SIG-M5 (cell line): ENCODE results near the gene RPL31.

ENCODE experiments used
- DNase-seq: peaks from one replicate; lab custom pipeline; 2025; lab: John Stamatoyannopoulos, UW

The RPL31 gene

DNA sequence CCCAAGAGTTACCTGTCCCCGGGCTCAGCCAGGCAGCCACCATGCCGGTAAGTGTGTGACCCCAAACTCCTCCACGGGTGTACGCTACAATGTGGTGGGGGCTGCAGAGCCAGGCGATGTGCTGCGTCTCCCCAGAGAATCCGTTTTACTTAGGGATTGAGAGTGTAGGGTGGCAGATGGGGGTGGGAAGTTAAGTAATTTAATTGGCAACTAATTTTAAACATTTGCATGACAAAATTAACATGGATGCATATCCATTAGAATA lies 26.6 kb upstream of the RPL31 start:
- no peak for DNase-seq

DNA sequence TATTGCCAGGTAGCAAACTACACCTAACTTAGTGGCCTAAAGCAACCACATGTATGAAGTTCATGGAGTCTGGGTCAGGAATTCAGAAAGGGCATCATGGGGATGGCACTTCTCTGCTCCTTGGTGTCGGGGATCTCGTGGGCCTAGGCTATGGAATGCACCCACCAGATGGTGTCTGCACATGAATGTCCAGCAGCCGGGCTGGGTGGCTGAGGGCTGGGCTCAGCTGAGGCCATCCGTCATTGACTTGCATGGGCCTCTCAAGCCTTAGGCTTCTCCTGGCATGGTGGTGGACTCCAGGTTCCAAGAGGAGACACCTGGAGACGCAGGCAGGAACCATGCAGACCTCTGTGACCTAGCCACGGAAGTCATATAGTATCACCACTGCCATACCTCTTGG lies 26.0 kb upstream of the RPL31 start:
- no peak for DNase-seq

DNA sequence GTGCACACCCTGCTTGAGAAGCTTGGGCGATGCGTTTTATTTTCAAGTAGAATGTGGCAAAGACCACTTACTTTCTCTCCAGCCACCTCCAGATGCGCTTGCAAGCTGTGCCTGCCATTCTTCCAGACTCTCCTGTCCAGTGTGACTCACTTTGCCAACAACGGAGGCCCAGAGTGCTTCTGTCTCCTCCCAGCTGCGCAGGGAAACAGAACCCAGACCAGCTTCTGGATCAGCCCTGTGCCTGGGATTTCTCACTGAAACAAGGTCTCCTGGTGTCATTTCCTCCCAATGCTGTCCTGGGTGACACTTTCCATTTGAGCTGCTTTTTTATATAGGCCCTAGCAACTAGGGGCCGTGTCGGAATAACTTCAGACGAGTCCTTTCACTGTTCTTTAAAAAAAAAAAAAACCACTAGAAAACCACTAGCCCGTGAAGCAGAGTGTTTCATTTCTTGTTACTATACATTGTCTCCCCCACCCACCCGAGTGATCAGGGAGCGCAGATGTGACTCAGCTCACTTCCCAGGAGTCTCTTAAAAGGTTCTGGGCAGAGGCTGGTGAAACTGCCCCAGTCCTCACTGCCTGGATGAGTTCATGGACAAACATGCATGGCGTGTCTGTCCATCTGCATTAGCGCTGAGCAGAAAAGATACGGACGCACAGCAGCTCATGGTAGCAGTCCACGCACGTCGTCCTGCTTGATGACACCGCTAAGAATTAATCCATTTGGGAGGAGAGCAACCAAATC lies 25.3 kb upstream of the RPL31 start:
- no peak for DNase-seq

DNA sequence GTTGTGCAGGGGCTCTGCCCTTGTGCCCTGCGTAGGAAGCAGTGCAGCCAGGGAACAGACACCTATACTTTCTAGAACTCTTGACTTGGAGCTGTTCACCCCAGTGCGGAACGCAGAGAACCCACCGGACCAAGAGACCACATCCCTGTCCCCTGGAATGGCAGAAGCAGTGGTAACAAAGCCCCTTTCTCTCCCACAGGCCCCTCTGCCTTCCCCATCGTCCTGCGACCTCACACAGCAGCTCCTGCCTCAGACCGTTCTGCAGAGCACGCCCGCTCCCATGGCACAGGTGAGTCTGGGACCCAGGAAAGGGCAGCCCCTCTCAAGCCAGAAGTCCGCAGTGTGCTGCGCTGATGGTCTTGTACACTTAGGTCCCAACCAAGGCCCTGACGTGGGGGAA lies 24.6 kb upstream of the RPL31 start:
- no peak for DNase-seq

DNA sequence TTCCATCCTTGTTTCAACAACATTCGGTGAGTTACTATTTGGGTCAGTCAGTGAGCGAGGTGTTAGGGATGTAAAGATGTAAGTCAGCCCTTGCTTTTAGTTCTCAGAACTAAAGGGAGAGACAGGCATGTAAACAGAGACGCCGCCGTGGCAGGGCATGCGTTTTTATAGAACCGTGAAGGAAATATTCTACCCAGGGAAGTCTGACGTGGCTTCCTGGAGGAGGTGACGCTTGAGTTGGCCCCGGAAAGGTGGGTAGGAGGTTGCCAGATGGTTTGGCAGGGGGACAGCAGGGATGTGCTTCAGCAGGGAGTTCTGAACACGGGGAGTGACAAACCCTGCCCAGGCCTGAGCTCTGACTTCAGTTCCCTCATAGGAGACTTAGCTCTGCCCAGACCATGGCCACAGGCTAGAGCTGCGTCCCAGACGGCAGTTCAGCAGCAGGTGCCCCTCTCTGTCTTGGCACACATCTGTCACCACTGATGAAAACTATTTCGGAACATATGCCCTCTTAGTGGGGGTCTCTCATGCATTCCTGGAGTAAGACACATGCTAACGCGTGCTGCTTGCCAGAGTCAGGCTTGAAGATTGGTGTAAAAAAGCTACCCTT lies 23.4 kb upstream of the RPL31 start:
- DNase-seq: no peak

DNA sequence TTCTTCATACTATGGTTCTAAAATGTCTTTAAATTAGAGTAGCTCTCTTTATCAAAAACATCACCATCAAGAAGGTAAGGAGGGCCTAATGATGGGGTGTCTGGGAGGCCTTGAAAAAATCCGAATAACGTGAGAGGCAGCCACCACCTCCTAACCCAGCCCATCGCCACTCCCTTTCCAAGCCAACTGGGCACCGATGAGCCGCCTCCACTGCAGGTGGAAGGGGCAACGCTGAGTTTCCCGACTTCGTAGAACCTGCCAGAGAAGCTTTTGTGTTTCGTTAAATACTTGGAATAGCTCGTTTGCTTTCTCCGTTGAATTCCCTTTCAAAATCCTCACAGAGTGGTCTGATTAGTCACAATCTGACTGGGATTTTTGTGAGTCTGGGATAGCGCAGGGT lies 22.0 kb upstream of the RPL31 start:
- no peak for DNase-seq

DNA sequence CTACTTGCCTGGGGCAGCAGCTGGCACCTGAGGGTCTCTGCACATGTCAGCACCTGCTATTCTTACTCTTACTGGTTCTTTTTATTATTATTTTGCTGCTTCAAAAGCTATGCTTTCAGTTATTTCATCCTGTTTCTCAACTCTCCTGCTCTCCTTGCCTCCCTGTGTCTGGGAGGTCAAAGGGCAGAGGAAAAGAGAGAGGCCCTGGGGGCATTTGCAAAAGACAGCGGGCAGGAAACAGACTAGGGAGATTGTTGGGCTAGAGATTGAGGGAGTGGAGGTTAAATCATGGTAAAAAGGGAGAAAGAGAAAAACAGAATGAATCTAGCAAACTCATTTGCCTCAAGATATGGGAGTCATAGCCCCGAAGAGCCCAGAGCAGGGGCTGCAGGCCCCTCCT lies 21.1 kb upstream of the RPL31 start:
- DNase-seq: no peak

DNA sequence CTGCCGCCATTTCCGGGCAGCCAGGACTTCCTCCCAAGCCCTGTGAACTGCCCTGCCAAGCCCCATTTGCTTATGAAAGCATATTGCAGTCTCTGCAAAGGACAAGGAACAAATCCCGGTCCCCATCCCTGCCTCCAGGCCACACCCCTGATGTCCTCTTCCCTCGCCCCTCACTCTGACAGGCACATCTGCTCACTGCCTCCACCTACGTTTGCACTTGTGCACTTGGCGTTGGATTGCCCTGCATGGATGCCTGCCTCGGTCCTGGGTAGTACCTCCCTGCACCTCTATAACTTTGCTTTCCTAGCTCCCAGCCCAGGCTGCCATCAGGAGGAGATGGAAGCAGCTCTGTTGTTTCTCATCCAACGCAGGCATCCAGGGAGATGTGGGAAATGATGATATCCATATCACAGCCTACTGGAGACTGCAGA lies 19.6 kb upstream of the RPL31 start:
- no peak for DNase-seq

DNA sequence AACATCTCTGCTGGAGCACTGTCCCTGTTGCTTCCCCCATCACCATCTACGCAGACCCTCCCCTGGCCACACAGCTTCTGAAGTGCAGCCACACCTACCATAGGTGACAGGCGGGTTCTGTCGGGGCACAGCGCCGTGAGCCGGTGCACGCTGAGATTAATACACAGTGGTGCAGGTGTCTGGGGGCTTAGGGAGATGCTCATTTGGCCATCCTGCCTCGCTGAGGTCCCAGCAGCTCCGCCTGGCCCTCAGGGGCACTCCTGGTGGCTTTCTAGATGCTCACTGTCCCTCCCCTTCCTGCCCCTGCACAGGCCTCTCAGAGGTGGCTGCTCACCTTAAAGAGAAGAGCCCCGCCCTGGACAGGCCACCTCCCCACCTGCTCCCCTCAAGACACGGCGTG lies 18.9 kb upstream of the RPL31 start:
- no peak for DNase-seq

DNA sequence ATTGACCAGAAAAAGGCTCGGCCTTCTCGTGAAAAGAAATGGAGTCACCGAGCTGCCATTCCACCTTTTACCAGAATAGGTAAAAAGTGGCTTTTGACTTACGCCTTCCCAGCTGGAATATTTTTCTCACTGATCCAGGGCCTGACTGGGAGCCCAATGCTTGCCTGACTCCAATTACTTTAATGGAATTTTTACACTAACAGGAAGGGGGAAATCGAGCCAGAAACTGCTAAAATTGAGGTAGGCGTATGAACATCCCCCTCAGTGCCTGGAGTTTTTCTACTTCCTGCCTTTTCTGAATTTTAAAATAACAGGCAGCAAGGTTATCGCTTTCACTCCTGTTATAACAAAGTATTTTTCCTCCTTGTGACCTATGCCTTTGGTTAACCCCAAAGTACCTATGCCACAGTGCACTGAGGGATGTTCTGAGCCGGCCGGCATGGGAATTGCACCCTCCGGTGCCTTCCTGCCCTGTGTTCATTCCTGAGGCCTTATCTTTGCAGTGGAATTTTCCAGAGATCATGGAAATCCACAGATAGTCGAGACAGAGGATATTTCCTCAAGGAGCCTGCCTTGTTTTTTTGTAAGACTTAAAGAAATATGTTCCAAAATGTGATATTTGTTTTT lies 18.3 kb upstream of the RPL31 start:
- no peak for DNase-seq

DNA sequence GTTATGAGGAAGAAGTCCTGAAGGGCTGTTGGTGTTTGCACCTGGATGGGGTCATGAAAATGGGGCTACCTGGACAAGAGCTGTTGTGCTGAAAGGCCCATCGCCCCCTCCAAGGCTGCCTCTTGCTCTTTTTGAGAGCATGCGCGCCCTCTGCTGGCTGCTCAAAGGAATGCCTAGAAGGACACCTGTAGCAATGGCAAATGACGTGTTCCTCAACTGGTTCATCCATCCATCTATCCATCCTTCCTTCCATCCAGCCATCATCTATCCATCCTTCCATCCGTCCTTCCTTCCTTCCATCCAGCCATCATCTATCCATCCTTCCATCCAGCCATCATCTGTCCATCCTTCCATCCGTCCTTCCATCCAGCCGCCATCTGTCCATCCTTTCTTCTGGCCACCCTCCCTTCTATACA lies 17.2 kb upstream of the RPL31 start:
- DNase-seq: no peak

DNA sequence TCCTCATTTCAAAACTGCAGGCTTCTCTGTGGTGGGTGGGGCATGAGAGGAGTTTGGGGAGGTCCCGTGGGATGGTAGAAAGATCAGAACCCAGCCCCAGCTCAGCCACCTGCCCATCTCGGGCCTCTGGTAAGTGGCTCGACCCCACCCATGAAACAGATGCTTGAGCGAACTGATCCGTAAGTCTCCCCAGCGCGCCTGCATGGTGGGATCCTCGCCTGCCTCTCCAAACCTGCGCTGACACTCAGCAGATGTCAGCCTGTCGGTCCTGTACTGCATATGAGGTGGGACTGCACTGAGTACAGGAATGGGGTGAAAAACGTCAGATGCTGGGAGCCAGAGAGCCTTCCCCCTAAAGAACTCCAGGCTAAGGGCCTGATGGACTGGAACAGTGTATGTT lies 15.9 kb upstream of the RPL31 start:
- DNase-seq: no peak

DNA sequence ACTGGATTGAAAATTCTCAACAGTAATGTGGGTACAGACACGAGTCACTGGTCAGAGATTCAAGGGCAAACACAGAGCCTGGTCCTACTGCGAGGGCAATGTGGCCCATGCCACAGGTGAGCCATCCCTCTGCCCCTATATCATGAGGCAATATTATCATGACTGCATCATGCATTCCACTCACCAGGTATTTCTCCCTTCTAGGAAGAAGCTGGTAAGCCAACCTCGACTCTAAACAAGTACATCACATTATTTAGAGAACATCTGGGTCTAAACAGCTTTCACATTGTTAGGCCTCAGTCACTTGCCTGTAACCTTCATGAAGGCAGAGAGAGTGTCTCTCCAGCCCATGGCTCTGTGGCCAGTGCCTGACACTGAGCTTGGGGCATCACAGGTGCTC lies 14.6 kb upstream of the RPL31 start:
- DNase-seq: no peak

DNA sequence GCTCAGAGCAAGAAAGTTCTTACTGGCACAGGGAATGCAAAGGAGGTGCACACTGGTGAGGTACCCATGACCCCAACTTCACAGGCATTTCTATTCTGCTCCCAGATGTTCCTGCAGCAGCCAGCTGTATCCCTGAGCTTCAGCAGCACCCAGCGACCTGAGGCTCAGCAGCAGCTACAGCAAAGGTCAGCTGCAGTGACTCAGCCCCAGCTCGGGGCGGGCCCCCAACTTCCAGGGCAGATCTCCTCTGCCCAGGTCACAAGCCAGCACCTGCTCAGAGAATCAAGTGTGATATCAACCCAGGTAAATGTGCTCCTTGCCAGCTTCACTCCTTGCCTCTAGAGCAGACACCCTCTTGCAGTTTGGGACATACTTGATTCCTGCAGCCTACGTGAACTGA lies 14.1 kb upstream of the RPL31 start:
- DNase-seq: no peak

DNA sequence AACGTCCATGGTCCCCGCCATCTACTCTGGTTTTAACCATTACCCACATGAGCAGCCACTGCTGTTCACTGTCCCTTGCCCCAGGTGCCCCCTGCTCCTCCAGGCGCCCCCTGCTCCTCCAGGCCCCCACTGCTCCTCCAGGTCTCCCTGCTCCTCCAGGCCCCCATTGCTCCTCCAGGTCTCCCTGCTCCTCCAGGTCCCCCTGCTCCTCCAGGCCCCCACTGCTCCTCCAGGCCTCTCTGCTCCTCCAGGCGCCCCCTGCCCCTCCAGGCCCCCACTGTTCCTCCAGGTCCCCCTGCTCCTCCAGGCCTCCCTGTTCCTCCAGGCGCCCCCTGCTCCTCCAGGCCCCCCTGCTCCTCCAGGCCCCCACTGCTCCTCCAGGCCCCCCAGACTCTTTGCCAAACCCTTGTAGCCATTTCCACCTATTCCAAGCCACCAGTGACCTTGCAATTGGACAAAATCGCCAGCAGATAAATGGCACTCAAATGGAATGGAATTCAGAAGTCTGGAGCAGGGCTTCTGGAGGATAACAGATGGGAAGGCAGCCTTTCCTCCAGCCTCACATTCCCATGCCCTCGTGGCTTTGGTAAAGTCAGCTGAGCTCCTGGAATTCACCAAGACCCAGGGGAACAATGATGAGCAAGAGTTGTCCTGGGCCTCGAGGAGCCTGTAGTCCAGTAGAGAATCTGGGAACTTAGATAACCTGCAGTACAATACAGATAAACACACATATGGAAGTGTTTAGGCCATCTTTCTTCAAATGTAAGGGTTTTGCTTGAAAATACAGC lies 13.3 kb upstream of the RPL31 start:
- no peak for DNase-seq

DNA sequence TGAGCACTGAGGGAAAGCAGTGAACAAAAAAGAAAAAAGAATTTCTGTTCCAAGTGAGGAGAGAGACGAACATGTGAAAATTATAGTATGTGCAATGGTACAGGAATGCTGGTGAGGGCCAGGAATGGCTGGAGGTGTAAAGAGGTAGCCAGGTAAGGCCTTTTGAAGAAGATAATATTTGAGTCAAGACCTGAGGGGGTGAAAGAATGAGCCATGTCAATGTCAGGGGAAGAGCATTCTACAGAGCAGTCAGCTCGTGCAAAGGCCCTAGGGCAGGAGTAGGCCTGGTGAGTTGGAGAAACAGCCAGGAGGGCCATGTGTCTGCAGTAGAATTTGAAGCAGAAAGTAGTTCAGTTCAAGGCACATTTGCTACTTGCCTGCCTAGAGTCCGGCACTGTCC lies 12.4 kb upstream of the RPL31 start:
- DNase-seq: no peak

DNA sequence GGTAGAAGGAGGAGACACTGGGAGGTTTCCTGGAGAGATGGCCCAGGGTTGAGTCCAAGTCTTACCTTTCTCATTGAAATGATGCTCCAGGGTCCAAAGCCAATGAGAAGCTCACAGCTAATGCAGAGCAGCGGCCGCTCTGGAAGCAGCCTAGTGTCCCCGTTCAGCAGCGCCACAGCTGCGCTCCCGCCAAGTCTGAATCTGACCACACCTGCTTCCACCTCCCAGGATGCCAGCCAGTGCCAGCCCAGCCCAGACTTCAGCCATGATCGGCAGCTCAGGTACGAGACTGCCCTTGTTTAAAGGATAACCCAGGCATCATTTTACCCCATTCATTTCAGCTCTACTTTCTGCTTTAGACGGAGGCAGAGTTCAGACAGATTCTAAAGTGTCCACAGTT lies 11.9 kb upstream of the RPL31 start:
- no peak for DNase-seq

DNA sequence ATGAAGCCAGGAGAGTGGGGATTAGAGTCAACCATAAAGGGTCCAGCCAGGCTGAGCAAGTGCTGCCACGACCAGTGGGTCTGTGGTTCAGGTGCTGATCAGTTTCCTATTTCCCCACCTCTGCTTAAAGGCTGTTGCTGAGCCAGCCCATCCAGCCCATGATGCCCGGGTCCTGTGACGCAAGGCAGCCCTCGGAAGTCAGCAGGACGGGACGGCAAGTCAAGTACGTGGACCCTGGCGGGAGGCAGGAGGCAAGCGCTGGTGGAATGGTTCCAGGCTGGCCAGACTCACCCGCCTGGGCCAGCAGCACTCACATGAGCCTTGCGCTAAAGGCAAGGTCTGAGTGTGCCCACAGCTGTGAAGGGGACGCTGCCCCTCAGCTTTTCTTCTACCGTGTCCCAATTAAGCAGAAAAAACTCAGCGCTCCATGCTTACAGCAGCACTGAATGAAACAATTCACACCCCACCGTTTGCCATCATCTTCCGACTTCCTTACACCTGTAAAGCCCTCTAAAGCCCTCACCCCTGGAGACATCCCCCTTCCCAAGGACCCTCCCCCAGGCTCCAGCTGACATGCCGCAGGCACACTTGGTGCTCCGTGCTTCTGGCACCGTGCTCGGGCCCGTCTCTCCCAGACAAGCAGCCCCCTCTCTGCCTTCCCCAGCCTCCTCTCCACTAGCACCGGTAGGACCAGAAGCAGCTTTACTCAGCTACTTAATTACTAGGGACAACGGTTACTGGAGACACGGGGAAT lies 11.3 kb upstream of the RPL31 start:
- no peak for DNase-seq

DNA sequence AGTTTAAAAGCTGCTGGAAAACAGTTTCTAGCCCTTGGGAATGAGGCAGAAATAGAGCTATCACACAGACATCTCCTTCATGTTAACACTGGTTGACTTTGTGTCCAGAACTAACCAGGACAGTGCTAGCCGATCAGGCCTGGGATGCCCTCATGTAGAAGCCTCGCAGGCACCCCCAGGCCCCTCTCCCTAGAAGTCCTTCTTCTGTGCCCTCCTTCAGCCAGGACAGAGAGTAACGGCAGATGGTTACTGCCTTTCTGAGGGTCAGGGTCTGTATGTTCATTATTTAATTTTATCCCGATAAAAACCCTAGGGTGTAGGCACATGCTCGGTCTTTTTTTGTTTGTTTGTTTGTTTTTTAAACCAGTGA lies 10.7 kb upstream of the RPL31 start:
- DNase-seq: no peak

DNA sequence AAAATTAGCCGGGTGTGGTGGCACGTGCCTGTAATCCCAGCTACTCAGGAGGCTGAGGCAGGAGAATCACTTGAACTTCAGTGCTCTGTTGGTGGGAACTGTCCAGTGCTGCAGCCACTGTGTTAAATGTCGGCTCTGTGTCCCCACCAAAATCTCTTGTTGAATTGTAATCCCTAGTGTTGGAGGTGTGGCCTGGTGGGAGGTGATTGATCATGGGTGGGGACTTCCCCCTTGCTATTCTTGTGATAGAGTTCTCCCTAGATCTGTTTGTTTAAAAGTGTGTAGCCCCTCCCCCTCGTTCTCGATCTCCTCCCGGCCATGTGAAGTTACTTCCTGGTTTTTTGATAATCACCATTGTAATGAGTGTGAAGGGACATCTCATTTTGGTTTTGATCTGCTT lies 9.8 kb upstream of the RPL31 start:
- no peak for DNase-seq

DNA sequence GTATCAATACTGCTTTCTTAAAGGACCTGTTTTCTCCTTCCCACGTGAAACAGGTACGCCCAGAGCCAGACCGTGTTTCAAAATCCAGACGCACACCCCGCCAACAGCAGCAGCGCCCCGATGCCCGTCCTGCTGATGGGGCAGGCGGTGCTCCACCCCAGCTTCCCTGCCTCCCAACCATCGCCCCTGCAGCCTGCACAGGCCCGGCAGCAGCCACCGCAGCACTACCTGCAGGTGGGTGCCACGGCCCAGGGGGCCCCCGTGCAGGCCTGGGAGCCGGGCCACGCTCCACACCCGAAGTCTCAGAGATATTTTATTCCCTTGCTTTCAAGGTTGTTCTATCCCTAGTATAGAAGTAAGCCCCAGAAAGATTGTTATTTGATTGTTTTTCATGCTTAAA lies 8.8 kb upstream of the RPL31 start:
- DNase-seq: no peak

DNA sequence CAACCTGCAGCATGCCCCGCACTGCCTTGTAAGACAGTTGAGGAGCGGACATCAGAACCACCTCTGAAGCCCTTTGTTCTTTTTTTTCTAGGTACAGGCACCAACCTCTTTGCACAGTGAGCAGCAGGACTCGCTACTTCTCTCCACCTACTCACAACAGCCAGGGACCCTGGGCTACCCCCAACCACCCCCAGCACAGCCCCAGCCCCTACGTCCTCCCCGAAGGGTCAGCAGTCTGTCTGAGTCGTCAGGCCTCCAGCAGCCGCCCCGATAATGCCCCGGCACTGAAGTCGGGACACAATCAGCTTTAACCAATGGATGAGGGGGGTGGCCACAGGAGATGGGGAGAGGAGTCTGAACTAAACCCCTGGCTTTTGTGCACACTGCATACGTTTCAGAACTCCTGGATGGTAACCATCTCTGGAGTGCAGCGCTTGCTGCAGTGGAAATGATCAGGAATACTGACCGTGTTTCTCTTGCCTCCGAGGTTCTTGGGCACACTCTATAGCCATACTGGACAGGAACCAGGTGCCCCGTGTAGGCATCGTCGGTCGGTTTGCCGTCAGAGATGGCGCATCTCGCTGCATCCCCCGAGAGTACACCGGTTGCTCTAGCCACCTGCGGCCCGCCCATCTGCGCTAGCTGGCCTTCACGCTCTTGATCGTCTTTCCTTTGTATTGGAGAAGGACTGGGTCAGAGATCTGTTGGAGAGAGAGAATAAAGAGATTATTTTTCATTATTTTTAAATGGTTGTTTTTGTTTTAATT lies 6.6 kb upstream of the RPL31 start:
- no peak for DNase-seq
